Skeletal muscle tissue (tissue), 4 donors: Measurements from ENCODE around the gene KRTAP10-5. TPM values are rescaled to one million over a fixed set of nuclear protein-coding genes. Genes with fewer than 3 reads are reported as not detected.
"Not testable (repeated sequence)": the region's sequence is repeated elsewhere in the genome, so short reads cannot be mapped to it uniquely, and the experiment has no call there.

Experiments
- H3K27ac ChIP-seq: one replicate; pipeline ENCODE4 v1.7.0; 2013; ENCODE audit warnings: mild to moderate bottlenecking, low read depth, low read length, inconsistent platforms
- H3K27me3 ChIP-seq, 3 donors: one replicate each; pipeline ENCODE4 v1.7.0; 2013; ENCODE audit warnings: low read length in 3 of 3; ENCODE audit not compliant: control insufficient read depth in 3 of 3, insufficient read depth in 3 of 3
- H3K36me3 ChIP-seq, 3 donors: one replicate each; pipeline ENCODE4 v1.7.0; 2013; ENCODE audit warnings: low read length in 3 of 3; ENCODE audit not compliant: control insufficient read depth in 3 of 3, insufficient read depth in 3 of 3
- H3K4me1 ChIP-seq, 3 donors: one replicate each; pipeline ENCODE4 v1.7.0; 2013; ENCODE audit warnings: low read length in 3 of 3, mild to moderate bottlenecking in 3 of 3; ENCODE audit not compliant: control insufficient read depth in 3 of 3, insufficient read depth in 3 of 3
- H3K4me3 ChIP-seq, 3 donors: one replicate each; pipeline ENCODE4 v1.7.0; 2013; ENCODE audit warnings: low read length in 3 of 3
- H3K9ac ChIP-seq, 3 donors: one replicate each; pipeline ENCODE4 v1.7.0; 2013; ENCODE audit warnings: low read length in 3 of 3, mild to moderate bottlenecking in 3 of 3, moderate library complexity in 2 of 3, low read depth in 1 of 3
- H3K9me3 ChIP-seq, 3 donors: one replicate each; pipeline ENCODE4 v1.7.0; 2013; ENCODE audit warnings: low read length in 3 of 3; ENCODE audit not compliant: control insufficient read depth in 3 of 3
- total RNA-seq: library from RNA; depleted of rRNA; stranded (reverse); fragments of >200 nt; gene quantifications from one replicate; pipeline ENCODE4 v1.2.3, GENCODE V29; 2014
- donor health status: Osteomylitis.

KRTAP10-5 gene
- total RNA-seq, 1 donor from 2014 or later = not detected

GRCh38 chr21:44566403-44566802 lies 14.0 kb downstream of the KRTAP10-5 start:
- Histone ChIP-seq H3K4me3 (no peak overlapping the region), H3K27me3 (peaks cover 14 to 31% (median 25%) of the 10 kb centered on the region in 3 donors), H3K36me3 (no peaks in the 10 kb centered on the region), H3K9me3 (peaks cover 0 to 3% (median 2%) of the 10 kb centered on the region in 3 donors), H3K4me1 (no peaks in the 10 kb centered on the region), H3K9ac (no peak overlapping the region), H3K27ac (no peak overlapping the region)

- peaks cover 10 to 23% (median 22%) of the 10 kb centered on the region in 3 donors for H3K27me3 ChIP-seq
- H3K4me1 ChIP-seq = no peaks in the 10 kb centered on the region
- no peaks in the 10 kb centered on the region for H3K36me3 ChIP-seq
- H3K9me3 ChIP-seq = peaks cover 0 to 2% (median 0%) of the 10 kb centered on the region in 3 donors
- no peak overlapping the region for H3K27ac ChIP-seq
- no peak overlapping the region for H3K4me3 ChIP-seq
- no peak overlapping the region for H3K9ac ChIP-seq
Observed at GRCh38 chr21:44564886-44565598, 15.4 kb downstream of the KRTAP10-5 start.

- Histone ChIP-seq H3K9ac (no peak overlapping the region), H3K27ac (no peak overlapping the region), H3K27me3 (peaks cover 4 to 19% (median 17%) of the 10 kb centered on the region in 3 donors), H3K36me3 (no peaks in the 10 kb centered on the region), H3K4me3 (no peak overlapping the region), H3K9me3 (peaks cover 0 to 3% (median 2%) of the 10 kb centered on the region in 3 donors), H3K4me1 (no peaks in the 10 kb centered on the region)
Observed at GRCh38 chr21:44564099-44564498, 16.3 kb downstream of the KRTAP10-5 start.

- H3K4me1 ChIP-seq = no peaks in the 10 kb centered on the region
- peaks cover 28 to 52% (median 36%) of the 10 kb centered on the region in 3 donors for H3K27me3 ChIP-seq
- H3K4me3 ChIP-seq = no peak within 1 kb of the TSS
- no peak within 1 kb of the TSS for H3K27ac ChIP-seq
- H3K36me3 ChIP-seq = no peaks in the 10 kb centered on the region
- no peak within 1 kb of the TSS for H3K9ac ChIP-seq
- H3K9me3 ChIP-seq = peaks cover 0 to 3% (median 3%) of the 10 kb centered on the region in 3 donors
Observed at GRCh38 chr21:44558695-44559094, 21.7 kb downstream of the KRTAP10-5 start, which contains the start of gene KRTAP10-3. TSS of gene KRTAP10-3 (minus strand) at chr21:44558795. CDS start at chr21:44558715, 80 bp downstream.

- not testable (repeated sequence) for H3K4me3 ChIP-seq, H3K36me3 ChIP-seq, H3K4me1 ChIP-seq, H3K9ac ChIP-seq, H3K9me3 ChIP-seq, H3K27ac ChIP-seq
- peaks cover 28 to 52% (median 36%) of the 10 kb centered on the region in 3 donors for H3K27me3 ChIP-seq
Observed at GRCh38 chr21:44558329-44558675, 22.1 kb downstream of the KRTAP10-5 start.

- H3K9me3 ChIP-seq = peaks cover 0 to 3% (median 3%) of the 10 kb centered on the region in 3 donors
- no peaks in the 10 kb centered on the region for H3K36me3 ChIP-seq
- no peak overlapping the region for H3K4me3 ChIP-seq
- no peaks in the 10 kb centered on the region for H3K4me1 ChIP-seq
- H3K27me3 ChIP-seq = peaks cover 31 to 55% (median 39%) of the 10 kb centered on the region in 3 donors
- H3K27ac ChIP-seq = no peak overlapping the region
- H3K9ac ChIP-seq = no peak overlapping the region
Observed at GRCh38 chr21:44557491-44558328, 22.7 kb downstream of the KRTAP10-5 start.

- no peaks in the 10 kb centered on the region for H3K36me3 ChIP-seq
- H3K4me1 ChIP-seq = no peaks in the 10 kb centered on the region
- H3K4me3 ChIP-seq = no peak overlapping the region
- H3K27me3 ChIP-seq = peaks cover 40 to 63% (median 47%) of the 10 kb centered on the region in 3 donors
- no peak overlapping the region for H3K27ac ChIP-seq
- no peak overlapping the region for H3K9ac ChIP-seq
- H3K9me3 ChIP-seq = peaks cover 0 to 3% (median 3%) of the 10 kb centered on the region in 3 donors
Observed at GRCh38 chr21:44556879-44557278, 23.5 kb downstream of the KRTAP10-5 start.

GRCh38 chr21:44555200-44555875 lies 25.1 kb downstream of the KRTAP10-5 start:
- Histone ChIP-seq H3K4me1 (no peaks in the 10 kb centered on the region), H3K36me3 (no peaks in the 10 kb centered on the region), H3K27me3 (peaks cover 49 to 75% (median 58%) of the 10 kb centered on the region in 3 donors)

GRCh38 chr21:44552681-44553080 lies 27.7 kb downstream of the KRTAP10-5 start:
- H3K9ac ChIP-seq = no peak overlapping the region
- H3K4me3 ChIP-seq = no peak overlapping the region
- no peaks in the 10 kb centered on the region for H3K4me1 ChIP-seq
- peaks cover 56 to 76% (median 63%) of the 10 kb centered on the region in 3 donors for H3K27me3 ChIP-seq
- no peak overlapping the region for H3K27ac ChIP-seq
- H3K9me3 ChIP-seq = peaks cover 0 to 3% (median 0%) of the 10 kb centered on the region in 3 donors
- H3K36me3 ChIP-seq = no peaks in the 10 kb centered on the region

More at GRCh38 chr21:44555200-44555875, 25.1 kb downstream of the KRTAP10-5 start:
- H3K9me3 ChIP-seq = peaks cover 0 to 3% (median 3%) of the 10 kb centered on the region in 3 donors
- no peak overlapping the region for H3K4me3 ChIP-seq
- H3K27ac ChIP-seq = no peak overlapping the region
- H3K9ac ChIP-seq = no peak overlapping the region
